HG03103 (cell line): ENCODE results near the gene MEGF6.

Experiments
- ATAC-seq: cut with Tn5 transposase; IDR thresholded peaks from one replicate; pipeline ENCODE4 v1.9.1; 2021; ENCODE audit warnings: low read depth; ENCODE audit not compliant: unreplicated experiment

The MEGF6 gene

DNA sequence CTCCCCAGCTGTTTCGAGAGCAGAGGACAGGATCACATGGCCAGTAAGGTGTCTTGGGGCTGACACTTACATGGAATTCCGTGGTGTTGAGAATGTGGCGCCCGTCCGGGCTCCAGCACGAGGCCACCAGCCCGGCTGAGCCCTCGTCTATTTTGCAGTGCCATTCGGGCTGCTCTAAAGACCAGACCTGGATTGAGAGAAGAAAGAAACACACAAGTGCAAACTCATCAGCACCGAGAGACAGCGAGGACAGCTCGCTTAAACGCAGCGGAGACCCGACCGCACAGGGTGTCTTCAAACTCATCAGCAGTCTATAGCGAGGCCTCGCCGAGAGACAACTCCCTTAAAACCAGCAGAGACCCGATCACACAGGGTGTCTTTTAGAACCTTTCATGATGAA is 35.3 kb upstream of the MEGF6 start:
- ATAC-seq, result no peak

GRCh38 chr1:3645666-3646355 is 34.5 kb upstream of the MEGF6 start:
- no peak for ATAC-seq

GRCh38 chr1:3645247-3645646 is 33.9 kb upstream of the MEGF6 start:
- no peak for ATAC-seq

GRCh38 chr1:3644273-3644672 is 33.0 kb upstream of the MEGF6 start:
- no peak for ATAC-seq

GRCh38 chr1:3642919-3643675 is 31.8 kb upstream of the MEGF6 start:
- ATAC-seq, result no peak

- ATAC-seq, result no peak
Measured at GRCh38 chr1:3641816-3642215, 30.5 kb upstream of the MEGF6 start.

DNA sequence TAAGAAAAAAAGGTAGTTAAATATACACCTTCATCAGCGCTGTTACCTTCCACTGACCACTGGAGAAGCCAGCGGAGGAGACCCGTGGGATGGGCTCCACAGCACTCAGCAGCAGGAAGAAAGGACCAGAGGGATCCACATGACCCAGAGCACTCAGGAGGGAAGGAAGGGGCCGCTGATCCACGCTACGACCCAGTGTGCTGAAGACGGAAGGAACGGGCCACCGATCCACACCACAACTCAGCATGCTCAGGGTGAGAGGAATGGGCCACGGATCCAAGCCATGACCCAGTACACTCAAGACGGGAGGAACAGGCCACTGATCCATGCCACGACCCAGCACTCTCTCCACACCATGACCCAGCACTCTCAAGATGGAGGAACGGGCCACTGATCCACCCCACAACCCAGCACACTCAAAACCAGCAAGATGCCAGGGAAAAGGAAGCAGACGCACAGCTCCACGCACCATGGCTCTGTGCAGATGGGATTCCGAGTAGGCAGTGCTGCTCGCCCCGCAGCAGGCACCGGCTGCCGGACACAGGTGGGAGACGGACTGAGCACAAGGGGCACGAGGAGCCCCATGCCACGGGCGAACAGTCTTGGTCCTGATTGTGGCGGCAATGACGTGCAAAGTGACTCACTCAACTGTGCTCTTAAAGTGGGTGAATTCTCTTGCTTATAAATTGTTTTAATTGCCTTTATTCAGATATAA is 29.9 kb upstream of the MEGF6 start:
- ATAC-seq, result no peak

GRCh38 chr1:3640121-3640837 is 29.0 kb upstream of the MEGF6 start:
- ATAC-seq, result no peak

DNA sequence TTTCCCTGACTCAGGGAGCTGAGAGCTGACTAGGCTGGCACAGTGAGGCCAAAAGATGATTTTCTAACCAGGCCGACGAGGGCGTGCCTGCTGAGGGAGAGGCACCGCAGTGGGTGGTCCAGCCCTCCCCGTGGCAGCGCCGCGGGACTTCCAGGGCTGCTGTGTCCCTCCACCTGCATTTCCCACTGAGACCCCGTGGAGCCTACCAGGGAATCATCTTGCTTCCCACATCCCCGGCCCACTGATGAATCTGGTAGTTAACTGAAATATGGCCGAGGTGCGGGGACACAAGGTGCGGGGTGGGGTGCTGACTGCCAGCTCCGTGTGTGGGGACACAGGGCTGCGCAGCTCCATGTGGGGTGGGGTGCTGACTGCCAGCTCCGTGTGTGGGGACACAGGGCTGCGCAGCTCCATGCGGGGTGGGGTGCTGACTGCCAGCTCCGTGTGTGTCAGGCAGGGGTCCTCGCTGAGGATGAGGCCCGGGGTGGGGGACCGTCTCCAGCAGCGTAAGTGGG is 28.1 kb upstream of the MEGF6 start:
- ATAC-seq, result no peak

GRCh38 chr1:3638676-3639075 is 27.4 kb upstream of the MEGF6 start:
- no peak for ATAC-seq

DNA sequence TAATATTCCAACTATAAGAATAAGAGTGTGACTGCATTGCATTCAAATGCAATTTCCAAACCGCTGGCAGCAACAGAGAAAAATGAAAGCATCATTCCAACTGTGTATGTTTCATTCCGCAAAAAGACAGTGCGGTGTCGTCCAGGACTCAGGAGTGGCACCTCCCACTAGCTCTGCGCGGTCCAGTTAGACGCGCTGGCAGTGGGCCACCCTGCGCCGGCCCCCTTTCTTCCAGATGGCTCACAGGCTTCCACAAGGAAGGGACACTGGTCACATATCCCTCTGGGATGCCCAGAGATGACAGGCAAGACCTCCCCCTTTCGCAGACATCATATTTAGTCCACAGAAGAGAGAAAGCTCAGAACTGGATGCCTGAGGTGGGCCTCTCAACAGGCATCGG is 26.7 kb upstream of the MEGF6 start:
- no peak for ATAC-seq

DNA sequence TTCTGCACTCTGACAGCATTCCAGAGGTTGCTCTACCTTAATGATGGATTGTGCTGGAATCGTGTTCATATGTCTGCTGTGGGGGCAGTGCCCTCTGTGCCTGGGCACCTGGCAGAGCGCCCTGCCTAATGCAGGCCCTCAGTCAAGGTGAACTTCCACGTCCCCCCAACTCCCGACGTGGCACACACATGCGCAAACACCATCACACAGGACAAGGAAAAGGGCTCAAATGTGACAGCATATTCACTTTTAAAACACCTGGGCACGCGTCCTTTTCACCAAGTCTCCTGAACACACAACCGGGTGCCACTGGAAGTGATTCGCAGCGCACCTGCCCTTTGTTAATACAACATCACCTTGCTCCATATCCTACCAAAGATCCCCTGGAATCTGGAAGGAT is 25.2 kb upstream of the MEGF6 start:
- ATAC-seq, result no peak

DNA sequence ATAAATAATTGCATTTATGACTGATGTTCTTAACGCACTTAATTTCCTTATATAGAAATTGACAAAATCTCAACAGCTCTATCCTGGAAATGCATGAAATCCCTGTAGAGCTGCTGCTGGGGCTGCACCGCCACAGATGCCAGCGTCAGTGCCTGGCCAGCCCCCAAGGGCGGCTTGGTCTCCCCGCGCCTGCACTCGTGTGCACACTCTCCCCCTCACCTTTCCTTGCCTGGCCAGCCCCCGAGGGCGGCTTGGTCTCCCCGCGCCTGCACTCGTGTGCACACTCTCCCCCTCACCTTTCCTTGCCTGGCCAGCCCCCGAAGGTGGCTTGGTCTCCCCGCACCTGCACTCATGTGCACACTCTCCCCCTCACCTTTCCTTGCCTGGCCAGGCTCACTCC is 24.8 kb upstream of the MEGF6 start:
- ATAC-seq, result no peak

GRCh38 chr1:3634059-3634800 is 22.9 kb upstream of the MEGF6 start:
- ATAC-seq, result no peak

- ATAC-seq, result no peak
Measured at GRCh38 chr1:3633344-3634058, 22.2 kb upstream of the MEGF6 start.

GRCh38 chr1:3632716-3633343 is 21.5 kb upstream of the MEGF6 start:
- no peak for ATAC-seq

DNA sequence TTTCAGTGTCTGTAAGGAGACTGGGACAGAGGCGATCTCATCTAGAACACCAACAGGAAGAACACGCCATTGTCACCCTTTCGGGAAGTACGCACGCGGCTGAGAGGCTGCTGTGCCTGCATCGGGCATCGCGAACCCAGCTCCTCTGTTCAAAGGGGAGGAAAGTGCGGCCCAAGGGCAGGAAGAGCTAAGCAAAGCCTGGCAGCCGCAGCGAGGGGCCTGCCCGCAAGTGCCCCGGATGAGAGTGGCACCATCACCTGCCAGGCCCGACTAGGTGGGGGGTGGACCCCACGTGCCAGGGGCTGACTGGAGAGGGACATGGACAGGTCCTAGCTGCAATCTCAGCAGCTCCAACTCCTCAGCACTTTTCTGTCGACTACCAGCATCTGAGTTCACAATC is 21.0 kb upstream of the MEGF6 start:
- no peak for ATAC-seq

DNA sequence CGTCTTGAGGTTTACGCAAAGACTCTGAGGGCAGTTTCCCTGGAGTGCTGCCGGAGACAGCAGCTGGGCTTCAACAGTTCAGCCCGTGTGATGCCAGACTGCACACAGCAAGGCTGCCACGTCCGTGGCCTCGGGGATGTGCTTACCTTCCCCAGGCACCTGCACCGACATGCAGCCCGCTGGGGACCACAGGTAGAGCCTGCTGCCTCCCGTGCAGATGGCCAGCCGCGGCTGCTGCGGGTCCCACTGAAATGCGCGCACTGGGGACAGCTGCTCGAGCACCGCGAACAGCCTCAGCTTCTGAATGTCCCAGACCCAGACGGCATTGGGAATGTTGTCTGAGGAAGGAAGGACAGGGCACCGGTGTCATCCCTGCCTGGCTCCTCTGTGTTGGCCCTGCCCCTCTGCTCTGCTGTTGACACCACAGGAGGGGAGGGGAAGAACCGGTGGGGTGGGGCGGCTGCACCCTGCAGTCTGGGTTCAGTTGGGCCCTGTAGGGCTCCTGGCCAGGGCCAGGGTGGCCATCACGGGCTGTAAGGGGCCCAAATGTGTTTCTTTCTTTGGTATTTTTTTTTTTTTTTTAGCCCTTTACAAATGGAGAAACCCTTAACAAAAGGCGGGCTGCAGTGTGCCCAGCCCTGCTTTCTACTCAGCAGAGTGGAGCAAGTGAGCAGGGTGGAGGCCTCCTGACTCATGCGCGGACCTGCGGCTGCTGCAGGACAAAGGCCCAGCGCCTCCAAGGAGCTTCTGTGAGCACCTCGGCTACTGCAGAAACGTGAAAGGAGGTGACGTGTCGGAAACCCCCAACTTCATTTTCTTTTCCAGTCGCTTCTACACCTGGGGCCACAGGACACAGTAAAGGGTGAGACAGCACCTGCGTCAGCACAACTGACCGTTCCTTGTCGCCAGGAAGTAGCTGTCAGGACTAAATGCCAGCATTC is 20.3 kb upstream of the MEGF6 start:
- no peak for ATAC-seq
